ENCODE measurements around the gene PHF23. TPM values are rescaled to one million over a fixed set of nuclear protein-coding genes. Genes with fewer than 3 reads are reported as not detected.
A peak's percentile ranks its signal among the peaks of the same experiment; 100 is the strongest.
"Not testable (repeated sequence)": the region's sequence is repeated elsewhere in the genome, so short reads cannot be mapped to it uniquely, and the experiment has no call there.

The PHF23 gene
- polyA plus RNA-seq, 3 donors: 51.3 to 65.8 (median 53.1) TPM

DNA sequence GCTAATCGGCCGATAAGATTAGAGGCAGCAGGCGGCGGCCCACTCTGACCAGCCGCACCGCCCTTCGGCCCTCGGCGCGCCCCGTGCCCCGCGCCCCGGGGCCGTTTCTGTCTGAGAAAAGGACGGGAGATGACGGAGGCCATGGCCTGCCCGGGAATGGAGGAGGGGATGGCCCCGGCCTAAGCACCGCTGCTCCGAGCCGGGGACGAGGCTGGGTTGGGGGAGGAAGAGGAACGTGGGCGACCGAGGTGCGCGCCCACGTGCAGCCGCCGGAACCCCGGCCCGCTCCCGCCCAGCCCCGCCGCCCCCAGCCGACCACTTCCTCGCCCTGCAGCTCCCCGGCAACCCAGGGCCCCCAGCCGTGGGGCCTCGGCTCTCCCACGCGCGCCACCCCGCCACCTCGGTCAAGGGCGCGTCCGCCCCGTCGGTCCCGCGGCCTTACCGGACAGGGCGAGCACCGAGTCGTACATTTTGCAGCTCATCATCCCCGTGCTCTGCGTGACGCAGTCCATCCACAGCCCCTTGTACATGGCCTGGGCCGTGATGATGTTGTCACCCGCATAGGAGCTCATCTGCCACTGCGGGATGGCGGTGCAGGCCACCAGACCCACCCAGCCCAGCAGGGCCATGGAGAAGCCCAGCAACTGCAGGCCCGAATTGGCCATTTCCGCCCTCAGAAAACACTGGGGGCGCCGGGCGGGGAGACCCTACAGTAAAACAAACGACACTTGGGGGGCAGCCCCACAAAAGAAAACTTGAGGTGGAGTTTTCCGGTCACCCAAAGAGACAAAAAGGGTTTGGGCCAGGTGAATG, 22.3 kb upstream of the PHF23 start:
- DNase-seq (ENCODE audit: extremely low read depth in 1 of 11, low read depth in 9 of 11, low spot score in 4 of 11): no peak

DNA sequence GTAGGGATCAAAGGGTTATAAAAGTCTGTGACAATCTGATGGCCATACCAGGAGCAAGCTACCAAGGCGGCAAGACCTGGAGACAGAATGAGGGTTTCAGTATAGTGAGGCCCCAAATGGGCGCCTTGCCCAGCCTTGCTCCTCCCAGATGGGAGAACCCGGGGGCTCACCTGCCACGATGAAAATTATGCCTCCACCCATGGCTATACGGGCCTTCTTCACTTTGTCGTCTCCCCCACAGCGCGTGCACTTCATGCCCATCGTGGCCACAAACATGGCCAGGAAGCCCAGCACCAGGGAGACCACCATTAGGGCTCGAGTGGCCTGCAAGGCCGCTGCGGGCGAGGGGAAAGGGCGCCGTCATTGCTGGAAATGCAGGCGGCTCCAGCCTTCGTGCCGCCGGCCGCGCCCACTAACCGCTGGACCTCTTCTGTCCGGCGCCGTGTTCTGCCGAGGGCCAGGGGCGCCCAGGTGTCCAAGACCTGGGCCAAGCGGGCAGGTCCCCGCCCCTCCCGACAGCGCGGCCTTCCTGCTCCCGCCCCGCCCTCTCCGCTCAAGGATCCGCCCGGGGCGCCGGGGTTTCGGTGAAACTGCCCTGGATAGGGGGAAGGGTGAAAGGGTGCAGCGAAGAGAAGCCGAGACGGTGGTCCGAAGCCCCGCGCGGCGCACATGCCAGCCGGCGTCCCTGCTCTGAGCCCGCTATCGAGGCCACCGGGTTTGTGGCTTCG, 21.6 kb upstream of the PHF23 start:
- no peak for DNase-seq (ENCODE audit: extremely low read depth in 1 of 11, low read depth in 9 of 11, low spot score in 4 of 11)

DNA sequence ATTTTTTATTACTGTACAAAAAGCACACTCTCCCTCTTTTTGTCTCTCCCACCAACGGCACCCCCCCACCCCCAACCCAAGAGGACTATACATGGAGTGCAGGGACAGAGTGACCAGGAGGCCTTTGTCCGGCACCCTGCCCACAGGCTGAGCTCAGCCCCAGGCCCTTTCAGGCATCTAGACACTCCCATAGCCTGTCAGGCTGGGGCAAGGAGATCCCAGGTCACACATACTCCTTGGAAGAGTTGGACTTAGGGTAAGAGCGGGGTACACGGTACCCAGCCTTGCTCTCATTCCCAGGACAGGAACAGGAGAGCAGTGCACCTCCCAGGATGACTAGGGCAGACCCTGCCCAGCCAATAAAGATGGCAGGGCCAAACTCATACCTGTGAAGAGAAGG, 20.9 kb upstream of the PHF23 start:
- DNase-seq (ENCODE audit: extremely low read depth in 1 of 11, low read depth in 9 of 11, low spot score in 4 of 11): no peak

DNA sequence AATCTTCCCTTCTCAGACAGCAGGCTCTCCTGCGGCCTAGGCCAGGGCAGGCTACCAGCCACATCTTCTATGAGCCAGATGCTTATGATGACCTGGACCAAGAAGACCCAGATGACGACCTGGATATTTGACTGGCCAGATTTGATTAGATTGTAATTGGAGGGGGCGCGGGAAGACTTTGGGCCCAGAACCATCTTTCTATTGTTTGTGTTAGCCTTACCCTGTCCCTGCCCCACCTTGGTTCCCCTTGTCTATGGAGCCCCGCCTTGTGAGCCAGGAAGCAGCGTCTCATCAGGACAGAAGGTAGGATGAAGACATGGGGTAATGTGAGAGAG, 20.3 kb upstream of the PHF23 start:
- DNase-seq (ENCODE audit: extremely low read depth in 1 of 11, low read depth in 9 of 11, low spot score in 4 of 11): no peak

DNA sequence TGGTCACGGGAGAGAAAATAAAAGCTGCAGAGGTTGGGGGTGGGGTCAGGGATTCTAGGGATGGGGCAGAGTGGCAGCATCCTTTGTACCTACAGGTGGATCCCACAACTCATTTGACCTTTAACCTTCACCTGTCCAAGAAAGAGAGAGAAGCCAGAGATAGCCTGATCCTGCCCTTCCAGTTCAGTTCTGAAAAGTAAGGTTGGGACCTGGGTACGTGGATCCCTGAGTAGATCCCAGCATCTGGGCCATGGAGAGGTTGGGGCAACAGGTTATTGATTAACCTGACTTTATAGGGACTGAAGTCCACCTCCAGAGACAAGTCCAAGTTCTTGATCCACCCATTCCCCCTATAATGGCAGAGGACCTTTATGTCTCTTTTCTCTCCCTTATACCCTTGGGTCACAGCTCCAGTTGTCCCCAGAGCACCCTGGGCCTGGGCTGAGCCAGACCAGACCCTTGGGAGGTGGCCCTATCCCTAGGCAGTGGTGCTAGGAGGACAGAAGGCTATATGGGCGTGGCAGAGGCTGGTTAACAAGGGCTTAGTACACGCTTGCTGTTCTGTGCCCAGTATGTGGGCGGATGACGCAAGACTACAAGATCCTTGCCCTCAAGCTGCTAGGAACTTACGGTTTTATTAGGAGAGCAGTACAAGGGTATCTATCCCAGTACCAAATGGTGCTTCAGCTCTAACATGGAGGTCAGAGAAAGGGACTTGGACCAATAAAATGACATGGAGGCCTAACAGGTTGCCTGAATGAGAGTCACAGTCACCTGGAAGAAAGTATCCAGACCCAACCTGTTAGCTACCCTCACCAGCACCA, 19.7 kb upstream of the PHF23 start:
- DNase-seq (ENCODE audit: extremely low read depth in 1 of 11, low read depth in 9 of 11, low spot score in 4 of 11): no peak

DNA sequence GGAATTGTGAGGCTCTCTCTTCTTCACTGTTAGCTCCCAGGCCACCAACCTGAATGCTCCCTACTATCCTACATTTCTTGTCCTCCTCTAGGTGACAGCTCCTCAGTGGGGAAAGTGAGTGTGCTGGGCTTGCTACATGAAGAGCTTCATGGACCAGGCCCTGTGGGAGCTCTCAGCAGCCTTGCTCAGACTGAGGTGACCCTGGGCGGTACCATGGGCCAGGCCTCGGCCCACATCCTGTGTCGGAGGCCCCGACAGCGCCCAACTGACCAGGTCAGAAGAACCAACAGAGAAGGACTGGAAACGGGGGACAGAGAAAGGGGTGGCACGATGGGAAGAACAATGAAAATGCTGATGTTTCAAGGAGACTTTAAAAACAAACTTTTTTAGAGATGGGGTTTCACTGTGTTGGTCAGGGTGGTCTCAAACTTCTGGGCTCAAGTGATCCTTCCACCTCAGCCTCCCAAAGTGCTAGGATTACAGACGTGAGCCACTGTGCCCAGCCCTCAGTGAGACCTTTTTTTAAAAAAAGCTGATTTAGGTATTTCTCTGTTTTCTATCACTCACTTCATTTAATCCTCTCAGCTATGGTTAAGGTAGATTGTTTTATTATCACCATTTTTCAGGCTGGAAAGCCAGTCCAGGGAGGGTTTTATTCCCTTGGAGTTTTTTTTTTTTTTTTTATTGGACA, 17.7 kb upstream of the PHF23 start:
- DNase-seq (ENCODE audit: extremely low read depth in 1 of 11, low read depth in 9 of 11, low spot score in 4 of 11): no peak

DNA sequence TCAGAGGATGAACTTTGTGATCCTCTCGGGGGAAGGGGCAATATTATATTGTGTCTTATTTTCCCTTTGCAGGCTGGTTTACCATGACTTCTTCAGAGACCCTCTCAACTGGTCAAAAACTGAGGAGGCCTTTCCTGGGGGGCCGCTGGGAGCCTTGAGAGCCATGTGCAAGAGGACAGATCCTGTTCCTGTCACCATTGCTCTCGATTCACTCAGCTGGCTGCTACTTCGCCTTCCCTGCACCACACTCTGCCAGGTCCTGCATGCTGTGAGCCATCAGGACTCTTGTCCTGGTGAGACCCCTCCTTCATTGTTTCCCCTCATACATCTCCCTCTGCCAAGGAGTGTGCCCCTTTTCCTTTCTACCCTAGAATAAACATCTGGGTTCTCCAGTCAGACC, 15.3 kb upstream of the PHF23 start:
- DNase-seq (ENCODE audit: extremely low read depth in 1 of 11, low read depth in 9 of 11, low spot score in 4 of 11): no peak

DNA sequence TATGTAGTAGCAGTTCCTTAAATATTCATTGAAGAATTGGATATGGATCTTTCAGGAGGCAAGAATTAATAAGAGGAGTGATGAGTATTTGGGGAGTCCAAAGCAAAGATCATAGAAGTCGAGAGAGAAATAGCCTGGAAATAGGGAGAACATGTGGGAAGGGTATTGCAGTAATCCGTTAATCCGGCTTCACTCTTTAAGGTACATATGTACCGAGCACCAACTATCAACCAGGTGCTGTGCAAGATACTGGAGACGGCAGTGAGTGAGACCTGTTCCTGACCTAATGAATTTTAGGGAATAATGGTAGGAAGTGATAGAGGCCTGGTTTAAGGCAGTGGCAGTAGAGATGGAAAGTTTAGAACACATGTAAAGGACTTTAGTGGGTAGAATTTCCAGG, 13.8 kb upstream of the PHF23 start:
- DNase-seq (ENCODE audit: extremely low read depth in 1 of 11, low read depth in 9 of 11, low spot score in 4 of 11): no peak

DNA sequence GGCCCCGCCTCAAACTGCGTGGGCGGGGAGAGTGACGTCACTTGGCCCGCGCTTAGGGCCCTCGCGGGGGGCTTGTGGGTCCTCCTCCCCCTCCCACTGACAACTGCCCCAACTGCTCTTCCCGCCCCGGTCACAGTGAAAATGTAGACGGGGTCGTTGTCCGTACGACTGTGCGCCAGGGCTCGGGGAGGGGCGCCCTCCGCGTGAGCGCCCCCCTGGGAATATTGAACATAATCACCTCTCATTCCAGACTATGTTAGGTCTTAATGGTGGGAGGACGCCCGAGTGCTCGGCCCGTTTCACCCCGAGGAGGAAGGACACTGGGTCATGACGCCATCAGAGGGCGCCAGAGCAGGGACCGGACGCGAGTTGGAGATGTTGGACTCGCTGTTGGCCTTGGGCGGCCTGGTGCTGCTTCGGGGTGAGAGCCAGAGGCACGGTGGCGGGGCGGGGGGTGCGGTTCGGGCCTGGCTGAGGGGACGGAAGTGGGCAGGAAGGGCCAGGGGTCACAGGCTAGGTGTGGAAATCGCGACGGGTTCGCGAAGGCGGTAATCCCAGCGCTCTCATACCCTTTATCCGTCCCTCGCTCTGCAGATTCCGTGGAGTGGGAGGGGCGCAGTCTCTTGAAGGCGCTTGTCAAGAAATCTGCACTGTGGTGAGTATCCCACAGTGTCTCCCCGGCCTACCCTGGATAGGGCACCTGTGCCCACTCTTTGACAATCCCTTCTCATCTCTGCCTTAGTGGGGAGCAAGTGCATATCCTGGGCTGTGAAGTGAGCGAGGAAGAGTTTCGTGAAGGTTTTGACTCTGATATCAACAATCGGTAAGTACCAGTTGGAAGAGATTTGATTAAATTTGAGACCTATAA, 13.2 kb upstream of the PHF23 start, which contains the start of gene ELP5:
Gene ELP5, plus strand, starts transcription at position 40 of the 868 bp plus-strand sequence. Its CDS starts 336 bp downstream, at position 376.
- peak; percentile 88 to 100 (median 92) for DNase-seq (ENCODE audit: extremely low read depth in 1 of 11, low read depth in 9 of 11, low spot score in 4 of 11)

DNA sequence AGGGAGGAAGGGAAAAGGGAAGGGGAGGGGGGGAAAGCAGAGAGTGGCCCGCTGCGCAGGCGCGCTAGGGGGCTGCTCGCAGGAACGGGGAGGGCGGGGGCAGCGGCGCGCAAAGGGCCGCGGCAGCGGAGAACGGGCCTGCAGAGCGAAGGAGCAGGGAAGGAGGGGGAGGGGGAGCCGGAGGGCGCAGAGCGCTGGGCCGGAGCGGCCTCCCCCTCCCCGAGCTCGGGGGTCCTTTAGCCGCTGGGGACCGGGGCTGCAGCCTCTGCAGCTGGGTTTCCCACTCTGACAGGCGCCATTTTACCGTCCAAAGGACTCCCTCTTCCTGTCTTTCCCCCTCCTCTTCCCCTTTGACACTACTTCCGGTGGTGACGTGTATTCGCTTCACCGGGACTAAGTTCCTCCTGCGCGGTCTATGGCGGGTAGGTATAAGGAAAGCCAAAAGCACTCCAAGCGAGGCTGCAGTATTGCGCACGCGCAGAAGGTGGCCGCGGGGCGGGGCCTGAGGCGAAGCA, 12.5 kb upstream of the PHF23 start, which contains the start of gene CTDNEP1:
Gene CTDNEP1, minus strand, starts transcription at position 74 of the 515 bp plus-strand sequence. CDS start 438 bp downstream, outside the sequence.
- peak in 10 of 11 donors; percentile 99 to 100 (median 100) for DNase-seq (ENCODE audit: extremely low read depth in 1 of 11, low read depth in 9 of 11, low spot score in 4 of 11)

DNA sequence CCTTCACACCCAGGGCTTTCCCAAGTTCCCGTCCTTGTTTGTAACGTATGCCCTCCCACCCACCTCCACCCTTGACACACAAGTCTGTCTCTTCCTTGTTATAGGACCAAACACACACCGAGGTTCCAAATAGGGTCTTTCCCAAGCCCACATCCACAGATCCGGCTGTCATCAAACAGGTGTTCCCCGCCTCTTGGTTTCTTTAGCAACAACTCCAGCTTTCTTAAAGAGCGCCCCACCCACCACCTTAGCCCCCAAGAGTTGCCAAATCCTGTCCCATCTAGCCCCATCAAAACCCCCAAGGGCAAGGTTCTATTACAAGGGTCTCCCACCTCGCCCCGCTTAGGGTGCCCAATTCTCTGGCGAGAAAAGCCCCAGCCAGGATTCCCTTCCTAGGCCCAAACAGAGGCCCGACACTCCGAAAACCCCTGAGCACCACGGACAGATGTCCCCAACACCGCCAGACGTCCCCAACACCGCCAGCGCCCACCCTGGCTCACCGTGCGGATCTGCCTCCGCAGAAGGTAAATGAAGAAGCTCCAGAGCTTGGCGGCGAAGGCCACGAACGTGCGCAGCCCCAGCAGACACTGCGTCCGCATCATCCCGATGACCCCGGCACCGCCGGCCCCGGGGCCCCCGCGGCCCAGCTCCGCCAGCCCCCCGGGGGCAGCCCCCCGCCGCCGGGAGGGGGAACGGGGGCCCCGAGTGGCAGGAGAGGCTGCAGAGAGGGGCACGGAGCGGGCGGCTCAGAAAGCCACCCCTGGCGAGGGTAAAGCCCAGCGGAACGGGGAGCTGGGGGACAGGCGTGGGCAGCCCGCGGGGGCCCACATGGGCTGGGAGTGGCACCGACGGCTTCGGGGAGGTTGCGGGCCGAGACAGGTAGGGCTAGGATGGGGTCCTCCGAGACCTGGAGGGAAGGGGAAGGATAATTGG, 11.7 kb upstream of the PHF23 start:
- no peak for DNase-seq (ENCODE audit: extremely low read depth in 1 of 11, low read depth in 9 of 11, low spot score in 4 of 11)

DNA sequence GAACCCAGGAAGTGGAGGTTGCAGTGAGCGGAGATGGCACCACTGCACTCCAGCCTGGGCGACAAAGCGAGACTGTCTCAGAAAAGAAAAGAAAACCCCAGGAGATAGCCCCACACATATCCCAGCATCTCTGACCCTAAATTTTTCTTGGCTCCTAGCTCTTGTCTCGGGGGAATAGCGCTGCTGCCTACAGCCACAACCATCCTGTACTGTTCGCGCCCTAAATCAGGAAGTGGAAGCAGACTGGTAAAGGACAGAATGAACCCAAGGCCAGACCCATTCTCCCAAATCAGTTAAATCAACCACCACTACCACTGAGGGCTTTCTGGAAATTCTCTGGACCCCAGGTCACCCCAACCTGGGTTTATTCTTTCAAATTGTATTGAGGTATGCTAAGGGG, 10.6 kb upstream of the PHF23 start:
- no peak for DNase-seq (ENCODE audit: extremely low read depth in 1 of 11, low read depth in 9 of 11, low spot score in 4 of 11)

DNA sequence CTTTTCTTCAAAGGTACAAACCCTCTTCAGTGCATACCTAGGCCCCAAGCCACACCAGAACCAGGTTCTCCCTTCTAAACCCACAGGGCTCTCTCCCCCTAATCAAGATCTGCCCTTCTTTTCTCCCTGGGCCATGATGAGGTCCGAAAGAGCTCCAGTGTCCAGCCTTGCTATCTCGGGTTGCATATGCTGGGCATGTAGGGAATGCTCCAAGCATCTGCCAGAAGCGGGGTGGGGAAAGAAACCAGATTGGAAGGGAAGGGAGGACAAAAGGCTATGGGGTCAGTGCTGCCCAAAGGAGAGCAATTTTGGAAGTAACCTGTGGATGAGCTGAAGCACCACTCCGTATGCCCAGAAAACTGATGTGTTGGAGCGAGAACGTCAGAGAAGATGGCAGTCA, 10.0 kb upstream of the PHF23 start:
- DNase-seq (ENCODE audit: extremely low read depth in 1 of 11, low read depth in 9 of 11, low spot score in 4 of 11): no peak

DNA sequence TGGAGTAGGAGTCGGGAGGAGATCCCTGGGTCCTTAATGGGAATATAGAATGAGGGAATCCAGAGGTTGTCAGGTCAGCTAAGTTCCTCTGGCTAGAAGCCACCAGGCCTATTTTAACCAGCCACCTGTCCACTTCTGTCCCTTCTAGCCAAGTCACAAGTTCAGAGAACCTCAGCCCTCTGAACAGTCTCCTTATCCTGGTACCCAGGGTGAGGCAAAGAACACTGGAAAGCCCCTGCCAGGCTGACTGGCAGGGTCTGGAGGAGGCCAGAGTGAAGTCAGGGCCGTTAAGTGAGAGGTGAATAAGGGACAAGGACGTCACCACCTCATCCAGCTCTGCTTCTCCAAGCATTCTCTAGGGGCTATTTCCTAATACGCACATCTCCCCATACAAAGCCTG, 9.5 kb upstream of the PHF23 start:
- DNase-seq (ENCODE audit: extremely low read depth in 1 of 11, low read depth in 9 of 11, low spot score in 4 of 11): no peak

DNA sequence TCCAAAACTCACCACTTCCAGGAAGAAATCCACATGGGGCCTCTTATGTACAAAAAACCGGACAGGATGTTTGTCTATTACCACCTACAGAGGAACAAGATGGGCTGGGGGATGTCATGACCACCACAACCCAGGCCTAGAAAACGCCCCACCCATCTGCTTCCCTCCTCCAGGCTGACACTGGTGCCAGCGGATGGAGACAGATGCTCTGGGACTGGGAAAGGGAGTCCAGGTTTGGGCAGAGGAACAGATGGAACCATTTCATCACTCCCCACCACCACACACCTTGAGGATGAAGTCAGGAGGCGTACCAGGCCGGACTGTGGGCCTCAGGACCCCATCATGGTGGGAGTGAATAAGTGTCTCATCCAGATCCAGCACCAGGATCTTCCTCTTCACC, 7.5 kb upstream of the PHF23 start:
- no peak for DNase-seq (ENCODE audit: extremely low read depth in 1 of 11, low read depth in 9 of 11, low spot score in 4 of 11)

DNA sequence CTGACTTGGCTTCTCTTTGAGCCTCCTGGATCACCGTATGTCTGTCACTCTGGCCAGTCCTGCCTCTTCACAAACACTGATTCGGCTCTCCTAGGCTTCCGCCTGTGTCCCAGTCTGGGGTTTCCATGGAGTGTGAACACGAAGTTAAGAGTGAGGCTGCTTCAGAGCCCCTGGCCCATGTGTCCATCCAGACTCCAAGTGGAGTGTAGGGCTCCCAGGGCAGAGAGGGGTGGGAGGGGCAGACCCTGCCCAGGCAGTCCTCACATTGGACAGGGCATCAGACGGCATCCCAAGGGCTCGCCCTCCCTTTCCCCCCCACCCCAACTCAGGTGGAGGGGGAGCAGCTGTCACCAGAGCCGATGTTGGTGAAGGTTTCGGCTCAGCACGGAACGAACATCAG, 4.6 kb upstream of the PHF23 start:
- not testable (repeated sequence) for DNase-seq (ENCODE audit: extremely low read depth in 1 of 11, low read depth in 9 of 11, low spot score in 4 of 11)

DNA sequence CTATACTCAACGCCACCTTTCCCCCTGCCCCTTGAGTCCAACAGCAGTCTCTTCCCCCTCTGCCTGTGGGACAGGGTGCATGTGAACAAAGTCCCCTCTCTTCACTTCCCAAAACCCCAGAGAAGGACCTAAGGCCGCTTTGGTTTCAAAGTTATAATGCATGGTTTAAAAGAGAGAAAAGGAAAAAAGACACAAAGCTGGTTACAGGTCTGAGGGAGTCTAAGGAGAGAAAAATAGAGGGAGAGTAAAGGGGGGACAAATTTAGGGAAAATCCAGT, 4.1 kb upstream of the PHF23 start:
- DNase-seq (ENCODE audit: extremely low read depth in 1 of 11, low read depth in 9 of 11, low spot score in 4 of 11): no peak
